GM12878 (cell line): Measurements from ENCODE around the gene U2AF2. TPM values are rescaled to one million over a fixed set of nuclear protein-coding genes. Genes with fewer than 3 reads are reported as not detected.
A peak's percentile ranks its signal among the peaks of the same experiment; 100 is the strongest.

Source experiments
- BHLHE40 ChIP-seq, 2 experiments: fragments of 450-650 bp in 1 of 2; IDR thresholded peaks; 2 replicates each; pipeline ENCODE4 v1.6.1; 2011 to 2017; ENCODE audit warnings: low read depth in 2 of 2, borderline replicate concordance in 1 of 2, improper control_type of control experiment in 1 of 2, low read length in 1 of 2, mild to moderate bottlenecking in 1 of 2
- CREB1 ChIP-seq: IDR thresholded peaks from 2 replicates; pipeline ENCODE4 v1.6.1; 2012; ENCODE audit warnings: low read depth, mild to moderate bottlenecking, inconsistent platforms
- CTCF ChIP-seq, 3 experiments: IDR thresholded peaks in 2 of 3; conservative IDR thresholded peaks in 1 of 3; 2 replicates each; pipeline ENCODE4 v1.5.1; 2011; ENCODE audit warnings: low read depth in 3 of 3, low read length in 3 of 3, mild to moderate bottlenecking in 3 of 3, control low read depth in 2 of 3, moderate library complexity in 2 of 3, inconsistent platforms in 1 of 3, mixed read lengths in 1 of 3; ENCODE audit not compliant: control insufficient read depth in 2 of 3, insufficient read depth in 1 of 3; ENCODE audit errors: extremely low read depth in 1 of 3
- DPF2 ChIP-seq: fragments of 450-650 bp; IDR thresholded peaks from 2 replicates; pipeline ENCODE4 v1.6.1; 2017; ENCODE audit warnings: mild to moderate bottlenecking
- EGR1 ChIP-seq, 2 experiments: IDR thresholded peaks; 1 replicate in 1 of 2; 2 replicates in 1 of 2; pipeline ENCODE4 v1.6.1; 2011 to 2012; ENCODE audit warnings: low read depth in 2 of 2, low read length in 2 of 2, borderline replicate concordance in 1 of 2, mild to moderate bottlenecking in 1 of 2, moderate library complexity in 1 of 2
- ESRRA ChIP-seq: IDR thresholded peaks from 2 replicates; pipeline ENCODE4 v1.6.1; 2012; ENCODE audit warnings: mild to moderate bottlenecking, low read length, improper control_type of control experiment
- FOXM1 ChIP-seq: IDR thresholded peaks from 2 replicates; pipeline ENCODE4 v1.6.1; 2012; ENCODE audit warnings: low read depth, mild to moderate bottlenecking, inconsistent platforms, low read length, moderate library complexity
- JUNB ChIP-seq: IDR thresholded peaks from 2 replicates; pipeline ENCODE4 v1.6.1; 2016; ENCODE audit warnings: antibody characterized with exemption, mild to moderate bottlenecking
- JUND ChIP-seq: IDR thresholded peaks from 2 replicates; pipeline ENCODE4 v1.6.1; 2012; ENCODE audit warnings: low read depth, mild to moderate bottlenecking, low read length, improper control_type of control experiment, moderate library complexity
- MTA2 ChIP-seq: fragments of 450-650 bp; IDR thresholded peaks from 2 replicates; pipeline ENCODE4 v1.6.1; 2016; ENCODE audit warnings: low read depth, mild to moderate bottlenecking, moderate library complexity
- RELA ChIP-seq: fragments of 450-650 bp; IDR thresholded peaks from 2 replicates; pipeline ENCODE4 v1.8.0; 2014; ENCODE audit warnings: borderline replicate concordance; ENCODE audit not compliant: partially characterized antibody
- REST ChIP-seq: IDR thresholded peaks from 2 replicates; pipeline ENCODE4 v1.6.1; 2012; ENCODE audit warnings: mild to moderate bottlenecking, low read depth, low read length
- SIN3A ChIP-seq: IDR thresholded peaks from 2 replicates; pipeline ENCODE4 v1.6.1; 2012; ENCODE audit warnings: low read depth, low read length, improper control_type of control experiment
- SIX5 ChIP-seq: IDR thresholded peaks from 2 replicates; pipeline ENCODE4 v1.6.1; 2011; ENCODE audit warnings: mild to moderate bottlenecking, low read depth, low read length, moderate library complexity; ENCODE audit not compliant: severe bottlenecking
- TCF12 ChIP-seq: IDR thresholded peaks from 2 replicates; pipeline ENCODE4 v1.6.1; 2011; ENCODE audit warnings: low read depth, mild to moderate bottlenecking, low read length
- polyA plus RNA-seq, 11 experiments: library from polyadenylated mRNA; depleted of rRNA in 4 of 11; unstranded in 6 of 11; stranded (reverse) in 5 of 11; fragments of >200 nt; fragmentation: Nextera tagmentation in 4 of 11; fragmentation: Illumina TruSeq in 1 of 11; extraction: Ambion mirVana in 4 of 11; extraction: Trizol in 1 of 11; gene quantifications; 1 replicate in 1 of 11; 2 replicates in 10 of 11; pipeline versions ENCODE4 v1.2.1 to v1.2.3, GENCODE V29; 2011 to 2016; ENCODE audit warnings: inconsistent platforms in 2 of 11, missing spikeins in 2 of 11, low read depth in 1 of 11
- total RNA-seq, 4 experiments: library from RNA; depleted of rRNA in 3 of 4; stranded (reverse); fragments of >200 nt in 3 of 4; fragmentation: Illumina TruSeq in 1 of 4; extraction: Trizol in 1 of 4; gene quantifications; 2 replicates each; pipeline versions ENCODE4 v1.2.1 to v1.2.3, GENCODE V29; 2013 to 2021

Gene U2AF2
- total and polyA plus RNA-seq, 10 of the 15 experiments (the other 5 are each of a cell fraction or from before 2014, with no cell fraction given): 3.0 to 338 (median 130) TPM

GRCh38 chr19:55605637-55606470 lies 49.0 kb upstream of the U2AF2 start, which contains the start of gene ZNF865 (continued):
- 0 out of 3 replicates have a peak, but pooled peaks of 1 of the 2 experiments have one; percentile 46 for TF ChIP-seq EGR1 (IDR thresholded peaks at IDR 0.05; ENCODE audit: borderline replicate concordance in 1 of 2, low read depth in 2 of 2, low read length in 2 of 2)
- TF ChIP-seq TCF12: no peak
- TF ChIP-seq SIN3A: peak; percentile 73; the same call in 1 of the 2 replicates
- peak; percentile 7; the same call in 1 of the 2 replicates for TF ChIP-seq JUND
- TF ChIP-seq CREB1: 0 out of 2 replicates have a peak, but pooled peaks have one; percentile 27
- peak; percentile 65; the same call in 1 of the 2 replicates for TF ChIP-seq DPF2
- 0 out of 4 replicates have a peak, but pooled peaks of 1 of the 2 experiments have one; percentile 16 for TF ChIP-seq BHLHE40 (IDR thresholded peaks at IDR 0.05; ENCODE audit: borderline replicate concordance in 1 of 2, low read depth in 2 of 2, low read length in 1 of 2)
- TF ChIP-seq SIX5: no peak
- peak; percentile 78 to 93 (median 81); a peak in 5 of 6 replicates for TF ChIP-seq CTCF (IDR thresholded peaks at IDR 0.05 in 2 of 3, conservative IDR thresholded peaks at IDR 0.05 in 1 of 3; ENCODE audit: control insufficient read depth in 2 of 3, extremely low read depth in 1 of 3, insufficient read depth in 1 of 3, low read depth in 3 of 3, low read length in 3 of 3)
- TF ChIP-seq FOXM1: 0 out of 2 replicates have a peak, but pooled peaks have one; percentile 17
- TF ChIP-seq RELA: peak; percentile 79
- no peak for TF ChIP-seq REST
- peak; percentile 49 for TF ChIP-seq MTA2
- peak; percentile 33; the same call in 1 of the 2 replicates for TF ChIP-seq JUNB
- no peak for TF ChIP-seq ESRRA
